BE2C (cell line): Measurements from ENCODE around the gene RHBDF1.

ENCODE experiments used
- DNase-seq: peaks from one replicate; pipeline ENCODE4 v3.0.0-alpha.2; 2020
- H3K27me3 ChIP-seq: fragments of 250-450 bp; sonication (Bioruptor Pico); 2 replicates; pipeline ENCODE4 v1.5.1; 2020; ENCODE audit warnings: mild to moderate bottlenecking
- H3K36me3 ChIP-seq: fragments of 250-450 bp; sonication (Bioruptor Pico); 2 replicates; pipeline ENCODE4 v1.5.1; 2020; ENCODE audit warnings: mild to moderate bottlenecking
- H3K4me1 ChIP-seq: fragments of 250-450 bp; sonication (Bioruptor Pico); 2 replicates; pipeline ENCODE4 v1.5.1; 2020
- H3K4me3 ChIP-seq: 2 replicates; pipeline ENCODE4 v1.5.1; 2011; ENCODE audit warnings: low read depth, low read length
- H3K9me3 ChIP-seq: fragments of 250-450 bp; sonication (Bioruptor Pico); 2 replicates; pipeline ENCODE4 v1.5.1; 2020
- CTCF ChIP-seq: IDR thresholded peaks from 2 replicates; pipeline ENCODE4 v1.5.1; 2012; ENCODE audit warnings: mild to moderate bottlenecking, low read depth, low read length

RHBDF1 gene

GRCh38 chr16:117379-118365 is 45.2 kb upstream of the RHBDF1 start:
- TF ChIP-seq CTCF: peak; percentile 87
- Histone ChIP-seq H3K36me3 (peaks cover 5% of the 10 kb centered on the region; the same call in 1 of the 2 replicates), H3K4me1 (peaks cover 4% of the 10 kb centered on the region), H3K27me3 (no peaks in the 10 kb centered on the region), H3K9me3 (no peaks in the 10 kb centered on the region), H3K4me3 (no peak overlapping the region)
- peak; percentile 81 for DNase-seq

GRCh38 chr16:116015-116414 is 43.6 kb upstream of the RHBDF1 start:
- no peaks in the 10 kb centered on the region for H3K27me3 ChIP-seq
- peaks cover 17% of the 10 kb centered on the region for H3K36me3 ChIP-seq
- no peak overlapping the region for H3K4me3 ChIP-seq
- H3K9me3 ChIP-seq: no peaks in the 10 kb centered on the region
- TF ChIP-seq CTCF: no peak
- peaks cover 4% of the 10 kb centered on the region for H3K4me1 ChIP-seq
- no peak for DNase-seq

GRCh38 chr16:114327-114726 is 41.9 kb upstream of the RHBDF1 start:
- no peak for TF ChIP-seq CTCF
- Histone ChIP-seq H3K9me3 (no peaks in the 10 kb centered on the region), H3K27me3 (no peaks in the 10 kb centered on the region), H3K36me3 (peaks cover 17% of the 10 kb centered on the region), H3K4me1 (peaks cover 4% of the 10 kb centered on the region), H3K4me3 (no peak overlapping the region)
- DNase-seq: no peak

- Histone ChIP-seq H3K36me3 (peaks cover 17% of the 10 kb centered on the region), H3K4me1 (peaks cover 4% of the 10 kb centered on the region), H3K4me3 (no peak overlapping the region), H3K27me3 (no peaks in the 10 kb centered on the region), H3K9me3 (no peaks in the 10 kb centered on the region)
- no peak for DNase-seq
- TF ChIP-seq CTCF: no peak
These were observed 39.9 kb upstream of the RHBDF1 start for GRCh38 chr16:112153-112840.

GRCh38 chr16:106623-107324 is 34.3 kb upstream of the RHBDF1 start:
- peak; percentile 90 for TF ChIP-seq CTCF
- peak; percentile 65 for DNase-seq
- Histone ChIP-seq H3K4me1 (no peaks in the 10 kb centered on the region), H3K9me3 (no peaks in the 10 kb centered on the region), H3K36me3 (peaks cover 3% of the 10 kb centered on the region), H3K4me3 (no peak overlapping the region), H3K27me3 (no peaks in the 10 kb centered on the region)
